Activated naive CD4-positive, alpha-beta T cell treated with anti-CD3 and anti-CD28 coated beads, Interleukin-2, amount 50 U/mL, for 24 hours (primary cell): Measurements from ENCODE around the gene ABCC9.

ENCODE experiments used
- H3K27ac Mint-ChIP-seq: one replicate; pipeline ENCODE4 v1.8.0; 2021; ENCODE audit warnings: mild to moderate bottlenecking, mixed read lengths
- H3K27me3 Mint-ChIP-seq: one replicate; pipeline ENCODE4 v1.8.0; 2021; ENCODE audit warnings: mixed read lengths
- H3K36me3 Mint-ChIP-seq: one replicate; pipeline ENCODE4 v1.8.0; 2021; ENCODE audit warnings: mixed read lengths
- H3K4me1 Mint-ChIP-seq: one replicate; pipeline ENCODE4 v1.8.0; 2021; ENCODE audit warnings: mixed read lengths
- H3K4me3 Mint-ChIP-seq: one replicate; pipeline ENCODE4 v1.8.0; 2021; ENCODE audit warnings: mild to moderate bottlenecking, mixed read lengths
- H3K9me3 Mint-ChIP-seq: one replicate; pipeline ENCODE4 v1.8.0; 2021; ENCODE audit warnings: mixed read lengths

ABCC9 gene

GRCh38 chr12:21860534-21860933, 80.7 kb downstream of the ABCC9 start:
- peaks cover 6% of the 10 kb centered on the region for H3K27me3 Mint-ChIP-seq
- no peak overlapping the region for H3K4me3 Mint-ChIP-seq
- H3K27ac Mint-ChIP-seq = no peak overlapping the region
- H3K36me3 Mint-ChIP-seq = no peaks in the 10 kb centered on the region
- no peaks in the 10 kb centered on the region for H3K4me1 Mint-ChIP-seq
- H3K9me3 Mint-ChIP-seq = no peaks in the 10 kb centered on the region

GRCh38 chr12:21860128-21860527, 81.1 kb downstream of the ABCC9 start:
- H3K4me3 Mint-ChIP-seq = no peak overlapping the region
- H3K4me1 Mint-ChIP-seq = no peaks in the 10 kb centered on the region
- no peak overlapping the region for H3K27ac Mint-ChIP-seq
- peaks cover 5% of the 10 kb centered on the region for H3K27me3 Mint-ChIP-seq
- no peaks in the 10 kb centered on the region for H3K36me3 Mint-ChIP-seq
- H3K9me3 Mint-ChIP-seq = no peaks in the 10 kb centered on the region

GRCh38 chr12:21852251-21852650, 89.0 kb downstream of the ABCC9 start:
- H3K27me3 Mint-ChIP-seq = peaks cover 2% of the 10 kb centered on the region

GRCh38 chr12:21851151-21851550, 90.1 kb downstream of the ABCC9 start:
- H3K9me3 Mint-ChIP-seq = no peaks in the 10 kb centered on the region
- H3K36me3 Mint-ChIP-seq = no peaks in the 10 kb centered on the region
- no peak overlapping the region for H3K4me3 Mint-ChIP-seq
- no peak overlapping the region for H3K27ac Mint-ChIP-seq
- H3K27me3 Mint-ChIP-seq = peaks cover 4% of the 10 kb centered on the region
- H3K4me1 Mint-ChIP-seq = no peaks in the 10 kb centered on the region

More at GRCh38 chr12:21852251-21852650, 89.0 kb downstream of the ABCC9 start:
- Mint-ChIP-seq H3K36me3 (no peaks in the 10 kb centered on the region), H3K9me3 (no peaks in the 10 kb centered on the region), H3K4me3 (no peak overlapping the region), H3K4me1 (no peaks in the 10 kb centered on the region), H3K27ac (no peak overlapping the region)

GRCh38 chr12:21850419-21850818, 90.8 kb downstream of the ABCC9 start:
- Mint-ChIP-seq H3K36me3 (no peaks in the 10 kb centered on the region), H3K9me3 (no peaks in the 10 kb centered on the region), H3K27ac (no peak overlapping the region), H3K4me3 (no peak overlapping the region), H3K27me3 (peaks cover 4% of the 10 kb centered on the region), H3K4me1 (no peaks in the 10 kb centered on the region)

GRCh38 chr12:21849878-21850277, 91.3 kb downstream of the ABCC9 start:
- no peaks in the 10 kb centered on the region for H3K36me3 Mint-ChIP-seq
- H3K9me3 Mint-ChIP-seq = no peaks in the 10 kb centered on the region
- no peak overlapping the region for H3K27ac Mint-ChIP-seq
- no peaks in the 10 kb centered on the region for H3K4me1 Mint-ChIP-seq
- peaks cover 4% of the 10 kb centered on the region for H3K27me3 Mint-ChIP-seq
- no peak overlapping the region for H3K4me3 Mint-ChIP-seq

- H3K4me1 Mint-ChIP-seq = no peaks in the 10 kb centered on the region
- peaks cover 4% of the 10 kb centered on the region for H3K27me3 Mint-ChIP-seq
- no peak overlapping the region for H3K4me3 Mint-ChIP-seq
- H3K27ac Mint-ChIP-seq = no peak overlapping the region
- no peaks in the 10 kb centered on the region for H3K9me3 Mint-ChIP-seq
- no peaks in the 10 kb centered on the region for H3K36me3 Mint-ChIP-seq
These were observed 93.0 kb downstream of the ABCC9 start for GRCh38 chr12:21848192-21848591.

DNA sequence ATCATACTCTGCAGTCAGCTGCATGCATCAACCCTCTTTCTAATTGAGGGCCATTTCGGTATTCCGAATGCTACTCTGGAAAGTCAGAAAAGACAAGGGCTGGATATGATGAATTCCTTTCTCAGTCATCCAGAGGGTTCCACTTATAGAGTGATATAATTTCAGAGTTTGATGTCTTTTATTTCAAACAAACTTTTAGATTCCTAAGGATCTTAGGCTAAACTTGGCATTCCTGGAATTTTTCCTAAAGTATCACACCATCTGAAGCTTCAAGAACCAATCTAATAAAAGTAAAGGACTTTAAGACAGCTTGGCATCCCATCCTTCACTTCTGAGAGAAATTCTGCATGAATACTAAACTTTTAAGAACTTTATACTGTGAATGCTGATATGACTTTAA, 97.4 kb downstream of the ABCC9 start:
- no peaks in the 10 kb centered on the region for H3K36me3 Mint-ChIP-seq
- no peak overlapping the region for H3K27ac Mint-ChIP-seq
- H3K4me3 Mint-ChIP-seq = no peak overlapping the region
- H3K9me3 Mint-ChIP-seq = no peaks in the 10 kb centered on the region
- H3K4me1 Mint-ChIP-seq = no peaks in the 10 kb centered on the region
- peaks cover 11% of the 10 kb centered on the region for H3K27me3 Mint-ChIP-seq

DNA sequence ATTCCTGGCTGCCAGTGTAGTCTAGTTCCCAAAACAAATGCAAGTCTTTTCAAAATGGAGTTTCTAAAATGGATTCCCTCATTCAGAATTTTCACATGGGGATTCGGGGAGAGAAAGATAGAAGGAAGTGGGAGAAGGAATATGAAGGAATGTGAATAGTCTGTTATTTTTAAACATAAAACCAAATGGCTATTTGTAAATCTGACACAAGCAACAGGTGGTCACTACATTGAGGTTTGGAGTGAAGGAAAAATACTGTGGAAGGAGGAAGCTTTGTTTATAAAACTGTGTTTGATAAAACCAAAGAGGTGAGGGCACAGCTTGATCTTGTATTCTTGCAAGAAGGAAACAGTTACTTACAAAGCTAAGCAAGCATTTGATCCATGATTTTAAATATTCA, 101.5 kb downstream of the ABCC9 start:
- Mint-ChIP-seq H3K9me3 (no peaks in the 10 kb centered on the region), H3K27me3 (peaks cover 12% of the 10 kb centered on the region), H3K27ac (no peak overlapping the region), H3K4me3 (no peak overlapping the region), H3K4me1 (no peaks in the 10 kb centered on the region), H3K36me3 (no peaks in the 10 kb centered on the region)

- Mint-ChIP-seq H3K4me3 (no peak overlapping the region), H3K4me1 (no peaks in the 10 kb centered on the region), H3K27ac (no peak overlapping the region), H3K9me3 (no peaks in the 10 kb centered on the region), H3K27me3 (peaks cover 12% of the 10 kb centered on the region), H3K36me3 (no peaks in the 10 kb centered on the region)
These were observed 103.4 kb downstream of the ABCC9 start for GRCh38 chr12:21837847-21838246.

GRCh38 chr12:21831791-21832344, 109.4 kb downstream of the ABCC9 start:
- Mint-ChIP-seq H3K36me3 (no peaks in the 10 kb centered on the region), H3K9me3 (no peaks in the 10 kb centered on the region), H3K27me3 (peaks cover 3% of the 10 kb centered on the region), H3K4me3 (no peak overlapping the region), H3K4me1 (no peaks in the 10 kb centered on the region), H3K27ac (no peak overlapping the region)

- Mint-ChIP-seq H3K4me3 (no peak overlapping the region), H3K9me3 (no peaks in the 10 kb centered on the region), H3K27ac (no peak overlapping the region), H3K36me3 (no peaks in the 10 kb centered on the region), H3K4me1 (no peaks in the 10 kb centered on the region), H3K27me3 (no peaks in the 10 kb centered on the region)
These were observed 112.4 kb downstream of the ABCC9 start for GRCh38 chr12:21828779-21829178.

DNA sequence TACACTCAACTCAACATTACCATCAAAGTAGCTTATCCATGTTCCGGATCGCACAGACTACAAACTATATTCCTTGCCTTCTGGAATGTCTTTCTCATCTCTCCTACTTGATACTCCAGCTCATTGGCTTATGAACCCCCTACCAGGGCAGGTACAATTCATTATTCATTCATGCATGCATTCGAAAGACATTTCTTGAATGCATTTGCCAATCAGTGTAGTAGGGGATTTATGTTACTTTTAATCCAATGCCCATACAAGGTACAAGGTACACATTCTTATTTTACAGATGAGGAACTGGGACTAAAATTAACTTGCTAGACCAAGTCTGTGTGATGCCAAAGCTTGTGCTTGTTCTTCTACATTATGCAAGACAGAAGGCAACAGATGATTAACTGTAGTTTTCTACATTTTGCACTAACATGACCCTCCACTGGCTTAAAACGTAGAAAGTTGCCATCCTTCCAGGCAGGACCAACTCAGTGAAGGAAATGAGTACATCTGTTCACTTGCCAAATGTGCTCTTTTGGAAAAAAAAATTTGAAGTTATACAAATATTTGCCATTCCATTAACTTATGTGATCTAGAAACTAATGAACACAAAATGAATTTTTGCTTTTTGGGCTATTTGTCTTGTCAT, 113.0 kb downstream of the ABCC9 start:
- no peaks in the 10 kb centered on the region for H3K36me3 Mint-ChIP-seq

DNA sequence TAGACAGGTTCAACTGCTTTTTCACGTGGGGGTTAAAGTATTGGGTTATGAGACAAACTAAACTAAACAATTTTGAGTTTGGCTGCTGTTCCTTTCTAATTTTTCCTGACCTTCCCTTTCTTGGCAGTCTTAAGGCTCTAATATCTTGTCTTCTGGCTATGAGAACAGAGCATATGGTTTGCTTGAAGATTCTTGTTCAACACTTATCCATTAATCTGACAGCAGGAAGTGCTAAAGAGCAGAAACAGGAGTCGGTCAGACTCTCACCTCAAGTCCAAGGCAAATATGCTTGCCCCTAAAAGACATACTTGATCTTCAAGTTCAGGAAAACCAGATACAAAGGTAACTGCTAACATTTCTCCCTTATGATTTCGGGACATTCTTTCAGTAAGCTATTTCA, 114.1 kb downstream of the ABCC9 start:
- Mint-ChIP-seq H3K4me3 (no peak overlapping the region), H3K27me3 (no peaks in the 10 kb centered on the region), H3K36me3 (no peaks in the 10 kb centered on the region), H3K27ac (no peak overlapping the region), H3K9me3 (no peaks in the 10 kb centered on the region), H3K4me1 (no peaks in the 10 kb centered on the region)

More for the DNA sequence above, 113.0 kb downstream of the ABCC9 start:
- no peak overlapping the region for H3K4me3 Mint-ChIP-seq
- H3K9me3 Mint-ChIP-seq = no peaks in the 10 kb centered on the region
- no peaks in the 10 kb centered on the region for H3K27me3 Mint-ChIP-seq
- H3K4me1 Mint-ChIP-seq = no peaks in the 10 kb centered on the region
- H3K27ac Mint-ChIP-seq = no peak overlapping the region

- H3K27ac Mint-ChIP-seq = no peak overlapping the region
- H3K27me3 Mint-ChIP-seq = no peaks in the 10 kb centered on the region
- H3K36me3 Mint-ChIP-seq = no peaks in the 10 kb centered on the region
- no peaks in the 10 kb centered on the region for H3K9me3 Mint-ChIP-seq
- H3K4me1 Mint-ChIP-seq = no peaks in the 10 kb centered on the region
- no peak overlapping the region for H3K4me3 Mint-ChIP-seq
These were observed 114.7 kb downstream of the ABCC9 start for GRCh38 chr12:21826618-21826910.

DNA sequence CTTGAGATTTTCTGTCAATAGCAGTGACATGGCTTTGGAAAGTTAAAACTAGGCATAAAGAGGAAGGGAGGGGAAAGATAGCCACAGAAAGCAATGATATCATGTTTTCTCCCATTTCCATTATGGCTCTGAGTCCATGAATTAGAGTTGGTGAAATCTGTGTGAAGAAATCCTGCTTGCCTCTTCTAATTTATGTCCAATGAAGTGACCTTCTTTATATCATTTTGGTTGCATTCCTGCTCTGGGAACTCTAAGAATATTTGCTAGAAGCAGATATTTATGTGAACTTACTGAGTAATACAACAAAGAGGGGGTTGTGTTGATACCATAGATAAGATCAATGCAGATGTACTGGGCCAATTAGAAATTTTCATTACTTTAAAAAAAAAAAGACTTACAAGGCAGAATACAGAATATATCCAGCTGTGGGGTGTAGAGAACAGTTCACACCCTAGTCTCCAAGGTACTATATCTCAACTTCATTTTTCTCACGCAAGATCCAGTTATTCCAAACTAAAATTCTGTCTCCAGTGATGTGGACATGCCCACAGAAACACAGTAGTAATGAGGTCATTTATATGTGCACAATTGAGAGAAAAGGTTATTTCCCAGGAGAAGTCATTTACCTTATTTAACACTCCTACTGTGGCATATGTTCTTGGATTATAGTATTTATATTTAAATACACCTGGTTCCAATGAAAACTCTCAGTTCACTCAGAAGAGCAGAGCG, 115.2 kb downstream of the ABCC9 start:
- Mint-ChIP-seq H3K36me3 (no peaks in the 10 kb centered on the region), H3K27me3 (no peaks in the 10 kb centered on the region), H3K9me3 (no peaks in the 10 kb centered on the region), H3K27ac (no peak overlapping the region), H3K4me1 (no peaks in the 10 kb centered on the region), H3K4me3 (no peak overlapping the region)
